NCI-H82 treated with DMSO at 0.1 percent for 48 hours (cell line): ENCODE results near the gene EMX1.

Experiments
- DNase-seq: peaks from one replicate; lab custom pipeline; 2025; ENCODE audit not compliant: unreplicated experiment; lab: John Stamatoyannopoulos, UW

The EMX1 gene

DNA sequence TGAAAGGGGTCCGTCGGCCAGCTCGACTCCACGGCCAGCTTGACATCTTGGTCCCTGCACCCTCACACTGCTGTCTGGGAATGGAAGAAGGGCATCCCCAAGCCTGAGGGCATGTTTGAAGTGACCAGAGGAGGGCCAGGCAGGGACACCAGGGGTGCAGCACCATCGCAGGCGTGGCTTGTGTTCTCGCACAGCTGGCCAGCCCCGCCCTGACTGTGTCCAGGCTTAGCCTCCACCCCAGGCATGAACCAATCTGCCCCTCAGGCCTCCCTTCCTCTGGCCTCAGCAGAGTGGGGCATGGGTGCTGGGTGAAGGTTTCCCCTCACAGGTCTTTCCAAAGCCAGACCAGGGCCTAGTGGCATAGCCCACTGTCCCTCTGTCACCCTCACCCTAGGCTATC, 25.0 kb downstream of the EMX1 start:
- DNase-seq = no peak

DNA sequence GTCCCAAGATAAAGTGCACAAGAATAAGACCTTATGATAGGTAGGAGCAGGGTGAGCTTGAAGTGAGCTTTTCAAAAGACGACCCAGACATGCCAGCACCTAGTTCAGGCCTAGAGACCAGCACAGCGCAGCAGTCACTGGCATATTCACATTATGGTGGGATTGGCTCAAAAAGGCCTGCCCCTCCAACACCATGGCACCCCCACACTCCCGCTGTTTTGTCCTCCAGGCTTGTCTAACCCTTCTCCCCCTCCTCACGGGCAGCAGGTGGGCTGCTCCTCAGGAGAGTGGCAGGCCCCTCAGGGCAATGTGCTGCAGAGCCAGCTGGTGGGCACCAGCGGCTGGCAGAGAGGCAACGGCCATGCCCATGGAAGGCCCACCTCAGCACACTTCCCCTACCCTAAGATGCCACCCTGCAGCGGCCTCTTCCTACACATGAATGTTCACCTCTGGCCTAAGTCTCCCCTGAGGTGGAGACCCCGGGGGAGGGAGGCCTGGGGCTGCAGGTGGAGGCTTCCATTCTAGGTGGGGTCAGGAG, 25.6 kb downstream of the EMX1 start:
- no peak for DNase-seq

DNA sequence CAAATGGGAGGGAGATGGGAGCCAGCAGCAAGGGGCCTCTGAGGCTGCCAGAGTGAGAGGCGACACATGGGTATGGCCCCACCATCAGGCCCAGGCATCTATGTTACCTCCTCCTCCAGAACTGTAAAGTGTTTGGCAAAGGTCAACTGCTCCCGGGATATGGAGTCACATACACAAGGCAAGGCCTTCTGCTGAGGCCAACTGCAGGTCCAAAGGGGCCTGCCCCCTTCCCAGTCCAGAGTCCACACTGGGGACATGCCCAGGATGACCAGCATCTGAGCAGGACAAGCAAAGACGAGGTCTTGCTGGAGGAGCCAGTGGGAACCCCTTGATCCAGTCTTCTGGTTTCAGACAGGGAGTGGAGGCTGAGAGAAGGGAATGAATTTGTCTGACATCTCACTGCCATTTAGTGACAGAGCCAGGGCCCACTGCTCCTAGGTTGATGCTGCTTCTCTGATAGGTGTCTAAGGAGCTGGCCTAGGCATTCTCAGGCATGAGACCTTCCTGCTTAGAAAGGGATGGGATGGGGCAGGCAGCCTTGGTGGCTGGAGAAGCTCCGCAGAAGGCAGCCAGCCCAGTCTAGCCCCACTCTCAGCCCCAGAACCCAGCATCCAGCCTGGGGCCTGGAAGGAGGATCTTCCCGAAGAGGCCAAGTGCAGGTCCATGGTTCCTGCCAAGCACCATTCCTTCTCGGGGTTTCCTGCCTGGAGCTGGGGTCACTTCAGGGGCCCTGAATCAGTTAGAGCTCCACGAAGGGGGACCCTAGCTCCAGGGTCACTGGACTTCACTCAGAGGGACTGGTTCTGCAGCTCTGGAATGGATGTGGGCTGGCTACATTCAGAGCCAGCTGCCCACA, 26.4 kb downstream of the EMX1 start:
- no peak for DNase-seq

DNA sequence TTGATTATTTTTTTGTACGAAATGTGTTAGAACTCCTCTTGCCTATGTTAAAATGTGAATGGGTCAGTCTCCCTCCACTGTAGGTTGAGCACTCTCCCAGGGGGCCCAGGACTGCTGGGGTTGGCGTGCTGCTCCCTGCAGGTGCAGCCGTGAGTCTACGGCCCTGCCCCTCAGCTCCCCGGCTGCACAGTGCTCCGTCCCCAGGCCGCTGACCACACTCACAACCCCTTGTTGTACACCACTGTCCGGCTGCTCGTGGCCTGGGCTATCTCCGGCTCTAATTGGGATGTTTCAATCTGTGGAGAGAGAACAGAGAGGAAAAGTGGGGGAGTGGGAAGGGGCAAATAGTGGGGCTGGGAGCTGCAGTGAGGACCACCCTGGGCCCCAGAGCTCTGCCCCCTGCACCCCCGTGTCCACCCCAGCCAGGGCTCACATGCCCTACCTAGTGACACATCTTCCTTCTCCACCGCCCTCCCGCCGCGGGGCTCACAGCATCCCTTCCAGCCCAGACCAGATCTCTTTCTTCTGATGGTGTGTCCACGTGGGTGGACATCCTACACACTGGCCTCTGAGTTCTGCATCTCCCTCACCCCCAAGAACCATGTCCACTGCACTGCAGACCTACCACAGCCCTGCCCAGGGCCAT, 27.6 kb downstream of the EMX1 start:
- no peak for DNase-seq

DNA sequence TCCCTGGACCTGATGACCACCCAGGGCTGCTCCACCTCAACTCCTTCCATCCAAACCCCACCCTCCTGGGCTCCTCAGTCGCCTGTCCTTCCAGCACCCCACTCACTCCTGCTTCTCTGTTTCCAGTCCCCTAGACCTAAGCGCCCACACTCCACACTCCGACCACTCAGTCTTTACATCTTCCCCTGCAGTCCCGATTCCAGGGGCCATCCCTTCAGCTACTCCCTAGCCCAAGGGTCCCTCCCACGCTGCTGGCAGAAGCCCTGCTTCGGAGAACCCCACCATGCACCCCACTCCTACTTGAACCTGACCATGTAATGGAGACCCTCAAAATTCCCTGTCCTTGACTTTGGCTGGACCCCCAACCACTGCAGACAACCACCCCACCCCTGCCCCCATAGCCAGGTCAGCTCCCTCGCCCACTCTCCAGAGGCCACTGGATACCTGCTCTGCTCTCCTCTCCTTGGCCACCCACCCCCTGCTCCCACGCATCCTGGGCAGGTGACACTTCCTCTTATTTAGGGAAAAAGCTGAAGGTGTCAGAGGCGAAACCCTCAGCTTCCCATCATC, 28.2 kb downstream of the EMX1 start:
- no peak for DNase-seq

DNA sequence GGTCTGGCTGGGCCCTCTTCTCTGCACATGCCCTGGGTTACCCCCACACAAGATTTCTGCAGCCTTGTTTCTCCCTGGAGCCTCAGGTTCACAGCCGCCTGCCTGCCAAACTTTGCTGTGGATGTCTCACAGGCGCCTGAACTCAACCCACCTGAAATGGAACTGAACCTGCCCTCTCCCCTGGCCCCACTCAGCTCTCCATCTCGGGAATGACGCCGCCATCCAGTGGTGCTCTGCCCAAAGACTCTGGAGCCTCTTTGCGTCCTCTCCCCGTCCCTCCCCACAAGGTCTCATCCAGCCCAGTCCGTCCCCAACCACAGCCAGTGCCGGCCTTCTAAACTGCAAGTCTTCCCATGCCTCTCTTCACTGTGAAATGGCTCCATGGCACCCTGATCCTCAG, 29.1 kb downstream of the EMX1 start:
- DNase-seq = no peak

DNA sequence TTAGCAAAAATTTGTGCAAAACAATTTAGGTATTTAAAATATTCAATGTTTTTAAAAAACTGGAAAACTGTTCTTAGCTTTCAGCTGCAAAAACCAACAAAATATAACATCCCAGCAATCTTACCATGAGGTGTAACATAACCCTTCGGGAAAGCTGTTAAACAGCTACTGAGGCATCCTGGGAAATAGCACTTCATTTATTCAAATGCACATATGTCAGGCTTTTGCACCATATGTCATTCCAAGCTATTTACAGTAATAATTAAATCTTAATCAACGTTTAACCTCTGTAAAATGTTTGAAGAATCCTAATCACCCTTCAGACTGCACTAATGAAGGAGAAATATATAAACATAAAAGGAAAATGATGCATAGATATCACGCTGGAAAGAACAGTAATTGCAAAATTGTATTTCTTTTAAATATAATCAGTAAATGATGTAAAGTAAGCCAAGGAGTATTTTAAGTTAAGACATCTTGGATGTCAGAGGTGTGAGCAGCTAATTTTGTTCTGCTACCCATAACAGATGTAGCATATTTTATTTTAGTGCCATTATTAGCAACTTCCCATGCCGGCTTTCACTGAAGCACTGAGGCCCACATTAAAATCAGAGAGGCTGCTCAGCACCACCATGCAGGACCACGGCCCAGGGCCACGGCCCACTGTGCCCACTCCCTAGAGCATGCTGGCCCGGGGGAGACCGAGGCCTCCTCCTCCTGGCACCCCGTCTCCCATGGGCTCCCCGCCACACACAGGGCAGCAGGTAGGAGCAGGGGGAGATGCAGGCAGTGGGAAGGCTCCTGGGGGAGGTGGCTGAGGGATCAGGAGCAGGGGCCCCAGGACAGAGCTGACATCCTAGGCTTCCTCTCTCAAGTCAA, 30.9 kb downstream of the EMX1 start:
- DNase-seq = no peak

DNA sequence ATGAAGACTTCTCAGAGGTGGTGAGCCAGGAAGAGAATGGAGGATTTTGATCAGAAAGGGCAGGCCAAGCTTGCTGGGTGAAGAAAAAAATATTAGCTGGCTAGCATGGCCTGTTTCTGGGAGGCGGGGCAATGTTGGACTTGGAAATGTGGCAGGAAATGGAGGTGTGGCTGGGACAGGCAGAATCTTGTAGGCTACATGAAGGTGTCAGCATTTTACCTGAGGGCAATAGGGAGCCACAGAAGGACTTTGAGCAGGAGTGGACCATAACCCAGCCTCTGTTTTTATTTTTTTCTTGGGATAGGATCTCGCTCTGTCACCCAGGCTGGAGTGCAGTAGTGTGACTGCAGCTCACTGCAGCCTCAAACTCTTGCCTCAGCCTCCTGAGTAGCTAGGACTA, 31.7 kb downstream of the EMX1 start:
- DNase-seq = no peak

DNA sequence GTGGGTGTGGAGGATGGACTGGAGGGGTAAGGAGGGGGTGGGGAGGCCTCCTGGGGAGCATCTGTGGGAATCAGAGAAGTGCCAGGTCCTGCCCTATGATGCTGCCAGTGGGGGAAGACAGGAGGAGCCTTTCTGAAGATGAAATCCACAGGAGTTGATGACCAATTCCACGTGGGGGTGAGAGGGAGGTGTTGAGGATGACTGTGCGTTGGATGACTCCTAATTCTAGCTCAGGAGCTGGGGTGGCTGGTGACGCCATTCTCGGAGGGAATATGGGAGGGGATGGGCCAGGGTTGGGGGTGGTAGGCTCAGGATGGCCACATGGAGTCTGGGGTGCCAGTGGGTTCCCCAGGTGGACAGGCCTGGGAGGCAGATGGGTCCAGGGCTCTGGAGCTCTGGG, 32.3 kb downstream of the EMX1 start:
- no peak for DNase-seq

DNA sequence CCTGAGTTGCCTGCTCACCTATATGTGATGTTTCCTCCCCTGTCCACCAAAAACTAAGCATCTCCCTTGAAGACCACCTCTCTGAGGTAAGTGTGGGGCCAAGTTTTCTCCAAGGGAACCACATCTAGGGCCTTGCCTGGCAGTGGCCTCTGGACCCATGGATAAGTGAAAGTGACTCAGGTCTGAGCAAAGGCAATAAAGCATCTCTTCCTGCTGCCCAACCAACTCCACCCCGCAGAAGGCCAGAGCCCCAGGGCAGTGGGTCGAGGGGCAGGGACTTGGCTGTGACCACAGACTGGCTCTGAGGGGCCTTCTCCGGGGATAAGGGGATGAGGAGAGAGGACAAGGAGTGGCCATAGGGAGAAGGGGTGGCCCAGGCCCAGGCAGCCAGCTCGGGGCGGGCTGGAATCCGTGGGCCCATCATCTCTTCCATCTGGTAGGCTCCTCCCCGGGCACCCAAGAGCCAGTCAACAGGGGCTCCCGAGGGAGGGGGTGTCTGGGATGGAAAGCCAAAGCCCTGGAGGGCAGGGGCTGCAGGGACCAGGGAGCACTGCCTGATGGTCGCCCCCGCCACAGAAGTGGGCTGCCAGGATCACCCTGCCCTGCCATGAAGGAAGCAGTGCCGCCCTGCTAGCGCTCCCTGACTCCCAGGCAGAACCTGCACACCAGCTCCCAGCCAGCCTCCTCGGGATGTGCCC, 33.4 kb downstream of the EMX1 start:
- DNase-seq = no peak

DNA sequence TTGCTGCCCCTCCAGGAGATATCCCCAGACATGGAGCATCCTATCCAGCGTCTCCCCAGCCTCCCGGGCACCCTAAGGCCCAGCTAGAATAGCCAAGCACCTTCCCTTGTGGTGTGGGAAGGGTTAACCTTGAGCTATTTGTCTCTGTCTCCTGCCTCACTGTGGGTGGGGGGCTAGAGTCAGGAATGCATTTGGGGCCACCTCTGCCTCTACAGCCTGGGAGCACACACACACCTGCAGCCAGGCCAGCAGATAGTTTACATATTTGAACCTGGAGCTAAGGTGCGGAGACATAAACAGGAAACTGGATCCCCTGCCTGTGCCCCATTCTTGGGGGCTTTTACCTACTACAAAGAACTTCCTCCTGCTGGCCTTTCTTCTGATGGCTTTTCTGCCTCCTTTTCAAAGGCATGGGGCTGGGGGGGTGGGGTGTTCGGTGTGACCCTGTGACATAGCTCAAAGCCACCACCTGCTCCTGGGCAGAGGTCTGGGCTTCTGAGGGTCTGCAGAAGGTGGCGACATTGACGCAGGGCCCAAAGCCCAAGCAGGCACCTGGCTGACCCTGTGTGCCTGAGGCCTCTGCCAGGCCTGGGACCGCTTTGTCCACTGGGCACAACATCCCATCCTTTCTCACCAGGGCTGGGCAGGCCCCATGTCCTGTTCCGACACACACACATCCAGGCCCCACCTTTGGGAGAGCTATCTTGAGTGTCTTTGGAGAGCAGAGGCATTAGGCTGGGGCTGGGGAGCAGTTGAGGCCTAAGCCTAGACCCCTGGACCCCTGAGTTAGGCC, 34.2 kb downstream of the EMX1 start:
- DNase-seq = no peak

DNA sequence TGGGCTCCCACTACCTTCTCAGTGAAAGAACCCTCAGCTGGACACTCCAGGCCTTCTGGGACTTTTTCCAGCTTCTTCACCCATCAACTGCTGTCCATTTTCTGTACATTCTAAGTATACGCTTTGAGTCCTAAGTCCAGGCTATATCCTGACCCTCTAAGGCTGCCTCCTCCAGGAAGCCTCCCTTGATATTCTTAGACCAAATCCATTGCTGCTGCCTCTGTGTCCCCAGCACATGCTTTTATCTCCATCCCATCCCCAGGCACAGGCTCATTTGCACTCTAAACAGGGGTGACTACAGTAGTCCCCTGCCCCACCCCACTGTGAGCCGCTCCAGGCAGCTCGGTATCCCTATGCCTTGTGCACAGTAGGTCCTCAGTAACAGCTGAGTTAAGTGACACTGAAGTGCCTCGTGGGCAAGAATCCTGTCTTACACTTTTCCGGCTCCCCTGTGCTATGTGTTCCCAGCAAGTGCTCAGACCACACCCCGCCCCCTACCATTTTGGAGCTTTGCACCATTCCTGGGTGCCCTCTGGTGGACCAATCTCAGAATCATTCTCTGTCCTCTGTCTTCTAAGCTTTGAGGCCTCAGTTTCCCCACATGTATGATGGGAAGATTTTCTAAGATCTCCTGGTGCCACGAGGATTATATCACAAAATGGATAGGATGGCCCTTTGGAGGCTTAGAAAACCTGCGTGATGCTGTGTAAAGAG, 34.9 kb downstream of the EMX1 start:
- no peak for DNase-seq

DNA sequence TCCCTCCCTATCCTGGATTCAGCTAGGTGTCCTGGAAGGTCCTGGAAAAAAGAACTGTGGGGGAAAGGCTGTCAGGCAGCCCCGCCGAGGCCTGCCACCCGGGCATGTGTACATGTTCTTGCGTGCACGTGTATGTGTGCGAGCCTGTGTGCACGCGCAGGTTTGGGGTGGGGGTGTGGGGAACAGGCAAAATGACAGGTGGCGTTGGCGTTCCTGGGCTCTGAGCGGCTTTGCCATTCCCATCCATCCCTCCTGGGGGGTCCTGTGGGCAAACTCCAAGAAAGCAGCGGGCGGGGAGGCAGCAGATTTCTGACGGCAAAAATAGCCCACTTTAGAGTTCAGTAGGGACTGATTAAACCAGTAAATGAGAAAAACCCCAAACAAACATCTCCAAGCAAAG, 35.6 kb downstream of the EMX1 start:
- no peak for DNase-seq

DNA sequence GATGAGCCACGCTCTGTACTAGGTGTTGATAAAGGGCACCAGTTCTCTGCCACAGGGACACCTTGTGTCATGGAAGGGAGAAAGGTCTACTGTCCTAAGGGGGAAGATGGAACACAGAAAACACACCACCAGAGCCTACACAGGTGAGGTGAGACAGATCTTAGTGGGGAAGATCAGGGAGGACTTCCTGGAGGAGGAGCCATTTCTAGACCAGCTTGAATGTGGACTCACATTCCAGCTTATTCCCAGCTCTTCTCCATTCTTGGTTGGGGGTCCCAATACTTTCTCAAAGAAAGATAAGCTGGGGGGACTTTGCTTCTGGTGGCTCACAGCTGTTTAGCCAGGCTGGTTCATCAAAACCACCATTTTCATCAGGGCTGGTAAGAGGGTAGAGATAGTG, 36.2 kb downstream of the EMX1 start:
- DNase-seq = no peak

DNA sequence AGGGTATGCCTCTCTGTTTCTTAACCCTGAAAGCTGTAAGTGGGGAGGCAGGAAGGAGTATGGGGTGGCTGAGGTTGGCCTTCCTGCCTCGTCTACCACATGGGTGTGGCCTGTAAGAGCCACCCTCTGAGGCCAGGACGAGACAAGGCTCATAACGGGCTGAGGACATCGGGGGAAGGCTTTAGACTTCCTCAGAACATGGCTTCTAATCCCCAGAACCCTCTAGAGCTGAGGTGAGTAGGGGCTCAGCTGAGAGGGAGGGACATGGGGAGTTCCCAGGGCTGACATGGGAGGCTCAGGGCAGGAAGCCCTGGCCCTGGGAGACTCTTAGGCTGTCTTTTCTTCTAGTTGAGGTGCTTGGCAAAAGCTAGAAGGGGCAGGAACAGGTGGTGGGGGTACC, 36.7 kb downstream of the EMX1 start:
- DNase-seq = no peak

DNA sequence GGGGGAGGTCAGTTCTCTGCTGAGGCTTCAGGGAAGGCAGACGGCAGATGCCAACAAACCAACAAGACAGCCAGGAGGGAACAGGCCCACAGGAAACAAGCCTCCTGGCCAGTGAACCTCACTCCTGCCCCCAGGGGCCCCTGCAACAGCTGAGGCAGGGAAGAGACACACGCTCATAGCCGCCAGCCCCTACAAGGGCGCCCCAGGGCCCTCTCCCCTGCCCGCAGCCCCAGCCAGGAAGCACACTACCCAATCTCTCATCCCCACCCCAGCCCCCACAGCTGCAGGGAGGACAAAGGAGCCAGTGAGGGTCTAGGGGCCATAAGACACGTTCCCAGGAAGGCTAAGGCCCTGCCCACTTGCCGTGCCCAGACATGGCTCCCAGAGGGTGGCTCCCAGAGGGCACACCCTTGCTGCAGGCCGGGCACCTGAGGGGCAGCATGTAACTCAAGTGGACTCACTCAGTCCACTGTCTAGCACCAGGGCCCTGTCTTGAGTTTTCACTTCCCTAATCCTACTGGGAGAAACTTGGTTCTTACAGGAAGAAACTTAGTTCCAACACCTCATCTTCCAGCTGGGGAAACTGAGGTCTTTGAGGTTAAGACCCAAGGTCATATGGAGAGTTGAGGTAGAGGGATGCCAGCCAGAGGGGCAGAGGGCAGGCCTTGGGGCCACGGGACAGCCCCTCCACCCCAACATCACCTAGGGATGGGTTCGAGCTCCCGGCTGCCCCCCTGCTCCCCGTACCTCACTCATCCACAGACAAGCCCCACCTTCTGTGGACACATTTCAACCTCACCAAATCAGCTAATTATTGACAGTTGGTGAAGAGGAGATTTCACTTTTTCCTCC, 37.3 kb downstream of the EMX1 start:
- DNase-seq = no peak

DNA sequence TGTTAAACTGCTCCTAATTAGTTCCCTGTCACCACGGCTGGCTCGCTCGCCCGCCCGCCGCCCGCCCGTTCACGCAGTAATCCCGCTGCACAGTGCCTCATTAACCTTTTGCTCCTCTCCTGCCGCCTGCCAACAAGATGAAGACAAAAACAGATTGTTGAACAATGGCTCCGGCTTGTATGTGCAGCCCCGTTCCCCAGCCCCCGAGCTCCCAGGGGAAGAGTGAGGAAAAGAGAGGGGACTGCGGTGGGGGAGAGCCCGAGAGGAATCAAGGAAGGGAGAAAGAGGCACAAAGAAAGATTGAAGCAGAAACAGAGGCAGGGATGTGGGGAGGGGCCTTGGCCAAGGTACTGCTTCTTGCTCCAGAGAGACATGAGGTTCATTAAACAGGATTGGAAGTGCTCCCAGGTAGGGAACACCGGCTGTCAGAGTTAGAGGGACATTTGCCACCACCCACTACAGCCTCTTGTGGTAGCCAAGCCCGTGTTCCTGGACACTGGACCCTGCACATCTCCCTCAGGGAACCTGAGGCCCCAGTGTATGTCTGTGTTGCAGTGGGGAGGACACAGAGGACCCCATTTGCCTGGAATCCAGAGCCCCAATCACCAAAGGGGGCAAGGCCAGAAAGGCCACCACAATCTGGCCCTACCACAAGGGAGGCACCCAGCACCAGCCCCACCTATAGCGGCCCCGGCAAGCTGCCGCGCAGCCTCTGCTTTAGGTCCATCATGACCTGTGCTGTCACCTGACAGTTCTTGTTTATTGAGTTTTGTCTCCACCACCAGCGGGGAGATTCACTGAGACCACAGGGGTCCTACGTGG, 38.1 kb downstream of the EMX1 start:
- no peak for DNase-seq
